ENCODE data around the gene IL15.

- TF ChIP-seq CTCF (IDR thresholded peaks at IDR 0.05; ENCODE audit: low read depth, low read length, poor library complexity, severe bottlenecking) (no peak), EZH2phosphoT487 (IDR thresholded peaks at IDR 0.05; ENCODE audit: borderline replicate concordance, low read length) (no peak)
Measured at GRCh38 chr4:141669501-141669900, 33.1 kb downstream of the IL15 start.

Data from DOHH2 (cell line).